Raji (cell line): ENCODE data around the gene TENM4.

Experiments used
- POLR2A ChIP-seq: IDR thresholded peaks from 2 replicates; pipeline ENCODE4 v1.6.1; 2011; ENCODE audit warnings: low read depth, low read length, control low read depth; ENCODE audit not compliant: insufficient read depth

The TENM4 gene

DNA sequence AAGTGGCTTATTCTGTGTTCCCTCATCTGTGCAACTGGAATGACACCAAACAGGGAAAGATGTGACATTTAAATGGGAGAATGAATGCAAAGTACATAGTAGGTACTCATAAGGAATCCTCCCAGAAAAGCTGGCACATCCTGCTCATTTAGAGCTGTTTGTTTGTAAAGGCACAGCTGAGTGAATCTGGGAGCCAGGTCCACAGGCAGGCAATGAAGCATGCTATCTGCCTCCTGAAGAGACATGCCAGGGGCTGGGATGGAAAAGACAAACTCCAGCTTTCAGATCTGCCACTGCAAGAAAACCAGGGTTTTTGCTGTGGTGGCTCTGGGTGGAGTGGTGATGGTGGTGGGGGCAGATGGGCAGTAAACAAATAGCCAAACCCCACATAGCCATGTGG is 150.1 kb downstream of the TENM4 start:
- no peak for TF ChIP-seq POLR2A

DNA sequence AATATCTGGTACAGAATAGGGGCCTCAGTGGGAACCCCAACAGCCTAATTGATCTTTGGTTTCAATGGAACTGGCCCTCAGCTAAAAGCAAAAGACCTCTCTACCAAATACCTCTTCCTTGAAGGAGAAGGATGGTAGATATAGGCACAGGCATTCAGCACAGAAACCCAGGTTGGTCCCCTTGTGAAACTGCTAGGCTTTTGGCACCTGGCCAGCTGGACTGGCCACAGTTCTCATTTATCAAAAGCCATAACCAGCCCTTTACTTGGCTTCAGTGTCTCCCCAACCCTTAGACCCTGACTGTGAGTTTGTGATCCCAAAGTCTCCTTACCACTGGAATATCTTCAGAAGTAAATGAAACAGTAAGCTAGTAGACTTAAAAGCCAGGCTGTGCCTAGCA is 152.9 kb downstream of the TENM4 start:
- no peak for TF ChIP-seq POLR2A

DNA sequence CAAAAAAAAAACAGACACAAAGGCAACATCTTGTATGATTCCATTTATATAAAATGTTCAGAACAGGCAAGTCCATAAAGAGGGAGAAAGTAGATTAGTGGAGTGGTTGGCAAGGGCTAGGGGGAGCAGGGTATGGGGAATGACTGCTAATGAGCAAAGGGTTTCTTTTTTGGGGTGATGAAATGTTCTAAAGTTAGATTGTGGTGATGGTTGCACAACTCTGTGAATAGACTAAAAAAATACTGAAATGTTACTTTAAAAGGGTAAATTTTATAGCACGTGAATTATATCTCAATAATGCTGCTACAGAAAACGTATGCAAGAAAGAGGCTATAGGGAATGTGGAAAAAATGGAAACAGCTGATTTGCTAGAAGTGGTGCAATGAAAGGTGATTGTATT is 155.1 kb downstream of the TENM4 start:
- no peak for TF ChIP-seq POLR2A

DNA sequence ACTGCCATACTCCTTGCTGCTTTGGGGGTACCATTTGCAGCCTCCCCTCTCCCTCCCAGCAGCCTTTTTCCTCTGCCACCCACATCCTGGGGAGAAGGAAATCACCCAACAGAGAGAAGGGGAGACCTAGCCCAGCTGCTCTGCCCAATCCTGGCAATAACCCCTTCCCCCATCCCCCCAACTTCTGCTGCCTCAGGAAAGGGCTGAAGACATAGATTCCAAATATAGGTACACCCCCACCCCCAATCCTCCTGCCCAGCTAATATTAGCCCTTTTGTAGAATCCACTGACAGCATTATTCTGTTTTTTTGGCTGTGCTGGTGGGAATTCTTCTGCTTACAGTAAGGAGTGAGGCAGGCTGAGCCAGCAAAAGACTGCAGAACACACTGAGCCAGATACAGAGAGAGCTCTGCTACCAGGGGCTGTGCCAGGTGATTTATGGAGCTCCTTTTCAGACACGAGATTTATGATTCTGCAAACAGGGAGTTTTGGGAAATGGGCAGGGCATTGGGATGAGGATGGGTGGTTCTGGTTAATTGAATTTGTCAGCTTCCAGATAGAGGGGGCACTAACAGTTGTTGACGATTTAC is 164.0 kb downstream of the TENM4 start:
- TF ChIP-seq POLR2A: no peak

DNA sequence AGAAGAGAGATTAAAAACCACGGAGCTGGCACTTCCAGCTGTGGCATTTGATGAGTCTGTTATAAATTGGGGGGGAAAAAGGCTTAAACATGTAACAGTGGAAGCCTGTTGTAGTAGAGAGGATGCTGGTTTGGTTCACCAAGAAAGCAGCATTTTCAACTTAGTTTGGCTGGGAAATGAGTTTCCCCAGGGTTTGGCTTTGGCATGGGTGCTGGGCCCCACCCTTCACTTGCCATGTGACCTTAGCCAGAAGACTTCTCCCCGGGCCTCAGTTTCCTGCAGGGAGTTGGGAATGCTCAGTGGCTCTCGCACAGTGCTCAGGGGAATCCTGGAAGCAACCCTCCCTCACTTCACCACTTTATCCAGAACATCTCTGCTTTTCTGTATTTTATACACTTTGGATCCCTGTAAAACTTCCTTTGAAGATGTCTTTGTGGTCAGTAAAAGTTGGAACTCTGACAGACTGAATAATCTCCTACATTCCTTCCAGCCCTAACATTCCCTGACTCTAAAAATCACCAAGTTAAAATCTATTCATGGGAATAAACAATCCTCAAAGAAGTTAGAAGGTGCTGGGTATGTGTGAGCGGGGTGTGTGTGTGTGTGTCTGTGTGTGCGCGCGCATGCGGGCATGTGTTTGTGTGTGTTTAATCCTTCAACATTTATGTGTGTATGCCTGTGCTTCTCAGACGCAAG is 166.0 kb downstream of the TENM4 start:
- no peak for TF ChIP-seq POLR2A

DNA sequence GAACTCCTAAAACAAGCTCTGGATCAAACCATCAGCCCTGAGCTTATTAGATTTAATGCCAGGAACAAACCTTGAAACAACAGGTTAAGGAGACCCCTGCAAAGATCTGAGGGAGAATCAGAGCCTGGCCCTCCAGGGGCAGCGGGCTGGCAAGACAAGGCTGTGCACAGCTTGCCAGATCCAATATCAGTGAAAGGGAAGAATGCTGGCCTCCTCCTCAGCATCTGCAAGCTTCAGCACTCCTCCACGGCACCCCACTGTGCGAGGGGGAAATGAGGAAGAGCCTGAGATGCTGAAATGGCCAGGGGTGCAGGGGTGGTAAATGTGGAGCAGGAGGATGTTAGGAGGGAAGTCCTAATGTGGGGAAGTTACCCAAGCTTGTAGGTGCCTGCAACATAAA is 167.0 kb downstream of the TENM4 start:
- TF ChIP-seq POLR2A: no peak

DNA sequence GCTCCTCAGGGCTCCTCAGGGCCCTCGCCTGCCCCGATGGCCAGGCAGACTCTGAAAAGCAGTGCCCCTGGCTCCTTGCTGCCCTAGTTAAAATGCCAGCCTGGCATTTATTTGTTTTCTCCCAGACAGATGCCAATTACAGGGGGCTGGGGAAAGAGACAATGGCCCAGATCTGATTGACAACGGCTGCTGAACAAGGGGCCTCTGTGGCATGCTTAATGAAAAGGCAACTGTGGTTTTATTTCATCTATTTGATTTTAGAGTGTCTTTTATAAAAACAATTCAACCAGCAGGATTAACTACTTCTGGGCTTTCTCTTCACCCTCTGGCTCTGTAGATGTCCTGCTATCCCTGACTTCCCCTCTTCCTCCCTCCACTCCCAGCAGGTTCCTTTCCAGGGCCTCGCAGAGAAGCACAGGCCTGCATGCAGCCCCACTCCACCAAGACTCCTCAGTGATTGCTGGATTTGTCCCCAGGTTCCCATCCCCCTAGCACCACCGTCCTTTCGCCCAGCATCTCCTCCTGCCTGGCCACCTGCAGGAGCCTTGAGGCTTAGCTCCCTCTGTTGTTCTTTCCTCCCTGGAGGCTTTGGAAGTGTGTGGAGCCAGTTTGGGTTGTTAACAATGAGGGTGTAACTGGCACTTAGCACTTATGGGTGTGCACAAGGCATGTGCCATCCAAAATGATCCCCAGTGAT is 171.1 kb downstream of the TENM4 start:
- TF ChIP-seq POLR2A: no peak

DNA sequence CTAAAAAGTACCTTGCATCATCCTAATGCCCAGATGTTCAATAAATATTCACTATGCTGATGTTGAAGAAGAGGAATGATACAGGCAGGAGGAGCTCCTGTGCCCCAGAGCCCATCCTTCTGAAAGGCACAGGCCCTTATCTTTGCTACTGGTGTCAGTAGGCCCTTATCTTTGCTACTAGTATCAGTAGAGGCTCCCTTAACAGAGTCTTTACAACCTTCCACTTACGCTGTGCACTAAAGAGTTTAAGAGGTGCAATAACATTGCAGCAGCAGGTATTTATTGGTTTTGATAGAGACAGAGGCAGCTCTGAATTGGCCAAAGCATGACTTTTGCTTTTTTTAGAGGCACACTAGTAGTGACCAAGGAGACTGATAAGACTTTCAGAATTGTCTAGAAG is 174.4 kb downstream of the TENM4 start:
- no peak for TF ChIP-seq POLR2A

DNA sequence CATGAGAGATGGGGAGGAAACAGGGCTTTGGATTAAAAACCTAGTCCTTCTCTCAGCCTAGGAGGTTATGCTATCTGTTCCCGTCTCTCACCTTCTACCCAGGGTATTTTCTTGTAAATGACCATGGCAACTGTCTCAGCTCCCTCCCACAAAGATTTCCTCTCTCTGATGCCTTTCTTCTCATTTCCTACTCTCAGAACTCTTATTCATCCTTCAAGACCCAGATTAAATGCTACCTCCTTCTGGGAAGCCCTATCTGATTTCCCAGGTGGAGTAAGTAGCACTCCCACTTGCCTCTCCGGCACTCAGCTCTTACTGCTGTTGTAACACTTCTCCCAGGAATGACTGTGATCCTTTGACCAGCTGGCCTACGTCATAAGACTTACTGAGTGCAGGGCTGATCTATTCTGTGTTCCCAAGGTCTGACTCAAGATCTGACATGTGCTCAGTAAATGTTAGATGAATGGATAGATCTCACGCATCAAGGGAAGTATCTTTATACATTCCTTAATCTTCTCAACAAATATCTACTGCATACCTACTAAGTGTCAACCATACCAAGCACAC is 175.0 kb downstream of the TENM4 start:
- no peak for TF ChIP-seq POLR2A

DNA sequence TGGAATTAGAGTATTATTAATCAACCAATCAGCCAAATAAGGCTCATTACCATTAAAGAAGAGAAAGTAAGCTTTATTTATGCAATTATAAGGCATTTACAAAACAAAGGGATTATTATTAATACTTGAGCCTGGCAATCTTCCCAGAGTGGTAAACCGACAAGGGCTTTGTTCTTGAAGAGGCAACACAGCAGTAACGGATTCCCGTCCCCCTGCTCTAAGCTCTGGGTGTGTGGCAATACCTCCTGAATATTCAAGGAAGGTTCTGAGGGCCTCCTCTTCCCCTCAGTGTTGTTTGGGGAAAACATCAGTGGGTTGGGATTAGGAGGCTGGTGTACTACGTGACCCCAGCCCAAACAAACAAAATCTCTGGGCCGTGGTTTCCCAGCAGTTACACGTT is 176.5 kb downstream of the TENM4 start:
- no peak for TF ChIP-seq POLR2A

DNA sequence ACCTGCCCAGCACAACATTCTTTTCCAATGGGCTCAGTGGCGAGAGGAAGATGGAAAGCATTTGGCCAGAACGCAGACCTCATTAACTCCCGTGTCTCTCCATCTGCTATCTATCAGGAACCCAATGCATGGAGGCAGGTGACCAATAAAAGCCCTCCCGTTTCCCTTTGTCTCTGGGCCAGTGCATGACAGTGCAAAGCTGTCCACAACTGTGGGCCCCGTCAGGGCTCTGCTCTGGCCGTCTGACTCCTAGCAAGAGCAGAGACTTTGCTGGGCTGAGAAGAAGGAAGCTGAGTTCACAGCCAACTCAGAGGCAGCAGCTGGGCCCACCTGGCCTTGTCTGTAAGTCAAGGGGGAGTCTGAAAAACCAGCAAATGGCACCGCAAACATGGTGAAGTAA is 177.8 kb downstream of the TENM4 start:
- no peak for TF ChIP-seq POLR2A

DNA sequence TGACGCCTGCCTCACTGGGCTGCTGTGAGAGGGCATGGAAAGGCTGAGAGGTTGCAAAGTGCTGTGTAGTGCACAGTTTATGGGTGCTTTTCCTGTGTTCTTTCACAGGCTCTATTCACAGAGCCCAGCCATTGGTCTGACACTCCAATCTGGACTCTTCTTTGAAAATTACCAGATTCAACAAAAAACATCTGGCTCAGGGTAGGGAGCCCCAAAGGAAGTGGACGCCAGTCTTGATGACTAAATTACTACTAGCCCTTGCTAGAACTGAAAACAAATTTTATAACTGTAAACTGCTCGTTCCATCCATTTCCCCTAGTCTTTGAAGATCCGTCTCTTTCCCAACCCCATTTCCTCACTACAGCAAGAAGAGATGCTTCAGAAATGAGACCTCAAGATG is 178.6 kb downstream of the TENM4 start:
- no peak for TF ChIP-seq POLR2A

DNA sequence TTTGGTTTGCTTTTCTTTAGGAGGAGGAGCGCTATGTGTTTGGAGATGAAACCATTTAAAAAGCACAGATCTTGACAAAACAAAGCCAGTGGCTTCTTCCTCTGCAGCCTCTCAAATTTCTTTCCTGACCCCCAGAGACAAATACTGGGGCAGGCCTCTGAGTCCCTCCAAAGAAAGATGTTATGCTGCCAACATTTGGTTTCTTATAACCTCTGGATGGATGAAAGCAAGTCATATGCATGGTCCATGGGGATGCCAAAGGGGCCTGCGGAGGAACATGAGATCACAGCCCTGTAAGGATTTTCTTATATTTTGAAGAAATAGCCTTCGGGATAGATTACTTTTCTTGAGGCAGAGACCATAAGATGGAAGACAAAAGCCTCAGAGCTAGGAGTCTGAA is 179.1 kb downstream of the TENM4 start:
- TF ChIP-seq POLR2A: no peak

DNA sequence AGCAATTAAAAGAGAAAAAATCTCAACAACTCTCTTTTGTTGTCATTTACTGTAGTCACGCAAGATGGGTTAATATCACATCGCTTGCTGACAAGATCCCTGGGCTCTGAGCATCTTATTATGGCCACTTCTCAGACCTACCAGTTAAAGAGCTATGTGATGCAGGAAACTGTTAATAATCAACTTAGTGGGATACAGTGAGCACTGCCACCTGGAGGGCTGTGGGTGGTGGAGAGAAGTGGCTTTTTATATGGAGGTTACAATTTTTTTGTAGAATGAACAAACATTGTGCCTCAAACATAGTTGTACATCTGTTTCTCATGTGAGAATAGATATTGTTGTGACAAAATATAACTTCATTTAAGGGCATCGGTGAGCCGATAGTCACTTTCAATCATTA is 181.0 kb downstream of the TENM4 start:
- no peak for TF ChIP-seq POLR2A

DNA sequence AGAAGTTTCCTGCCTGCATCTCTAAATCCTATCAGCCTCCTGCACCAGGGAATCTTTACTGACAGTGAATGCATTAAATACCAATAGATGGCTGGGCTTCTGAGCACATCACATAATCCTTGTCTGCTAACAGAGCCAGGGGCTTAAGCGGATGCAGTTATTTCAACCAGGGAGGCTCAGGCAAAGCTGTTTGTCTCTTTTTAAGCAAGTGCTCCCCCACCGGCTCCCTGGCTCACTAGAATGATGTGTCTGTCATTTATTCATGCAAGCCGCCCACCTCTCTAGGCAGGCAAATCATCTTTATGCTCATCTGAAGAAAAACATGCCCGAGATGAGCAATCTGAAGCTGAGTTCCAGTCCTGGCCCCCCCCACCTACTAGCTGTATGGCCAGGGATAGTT is 182.3 kb downstream of the TENM4 start:
- no peak for TF ChIP-seq POLR2A

DNA sequence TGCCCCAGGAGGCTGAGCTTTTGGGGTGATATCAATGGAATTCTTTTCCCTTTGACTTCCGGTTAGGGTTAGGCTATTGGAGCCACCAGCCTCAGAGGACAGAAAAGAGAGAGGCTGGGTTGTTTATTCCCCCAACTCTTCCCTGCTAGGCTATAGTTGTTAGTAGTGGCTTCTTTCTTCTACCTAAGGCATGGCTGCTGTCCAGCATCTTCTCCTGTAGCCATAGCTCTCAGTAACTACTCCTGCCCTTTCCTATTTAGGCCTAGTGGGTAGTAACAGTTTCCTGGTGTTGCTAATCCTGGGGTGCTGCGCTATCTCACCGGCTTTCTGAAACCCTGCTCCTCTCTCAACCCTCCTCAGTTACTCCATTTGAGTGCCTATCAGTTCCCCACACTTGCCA is 184.9 kb downstream of the TENM4 start:
- no peak for TF ChIP-seq POLR2A

DNA sequence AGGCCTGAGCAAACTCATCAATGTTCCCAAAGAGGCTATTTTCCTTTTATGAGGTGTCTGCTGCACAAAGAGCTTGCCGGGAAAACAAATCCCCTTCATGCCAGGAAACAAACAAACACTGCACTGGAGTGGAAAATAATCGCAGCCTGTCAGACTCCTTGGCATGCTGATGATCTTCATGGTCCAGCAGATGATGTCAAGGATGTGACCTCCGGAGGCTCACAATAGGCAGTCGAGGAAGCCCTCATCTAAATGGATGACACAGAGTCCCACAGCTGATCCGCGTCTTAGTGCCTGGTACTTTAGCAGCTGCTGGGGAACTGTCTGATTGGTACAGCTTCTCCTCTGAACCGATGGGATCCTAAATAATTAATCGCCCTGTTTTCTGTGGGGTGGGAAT is 187.6 kb downstream of the TENM4 start:
- no peak for TF ChIP-seq POLR2A
